HG02610 (cell line): ENCODE data around the gene MYO7A.

Source experiments
- ATAC-seq: cut with Tn5 transposase; IDR thresholded peaks from one replicate; pipeline ENCODE4 v1.9.1; 2021; ENCODE audit warnings: mild to moderate bottlenecking, moderate library complexity; ENCODE audit not compliant: unreplicated experiment

MYO7A gene

GRCh38 chr11:77196961-77197360 lies 68.9 kb downstream of the MYO7A start:
- no peak for ATAC-seq

- ATAC-seq, result no peak
Observed at GRCh38 chr11:77197626-77198320, 69.7 kb downstream of the MYO7A start.

GRCh38 chr11:77198440-77198849 lies 70.4 kb downstream of the MYO7A start:
- no peak for ATAC-seq

- ATAC-seq, result no peak
Observed at GRCh38 chr11:77199137-77199745, 71.2 kb downstream of the MYO7A start.

GRCh38 chr11:77200351-77201268 lies 72.6 kb downstream of the MYO7A start:
- ATAC-seq, result no peak

- no peak for ATAC-seq
Observed at GRCh38 chr11:77201370-77201769, 73.3 kb downstream of the MYO7A start.

GRCh38 chr11:77201991-77202841 lies 74.2 kb downstream of the MYO7A start:
- no peak for ATAC-seq

GRCh38 chr11:77202941-77203900 lies 75.2 kb downstream of the MYO7A start:
- no peak for ATAC-seq

GRCh38 chr11:77203901-77204753 lies 76.1 kb downstream of the MYO7A start:
- no peak for ATAC-seq

- ATAC-seq, result no peak
Observed at GRCh38 chr11:77204754-77205466, 76.9 kb downstream of the MYO7A start.

GRCh38 chr11:77205467-77206263 lies 77.6 kb downstream of the MYO7A start:
- ATAC-seq, result no peak

- ATAC-seq, result no peak
Observed at GRCh38 chr11:77206264-77207018, 78.4 kb downstream of the MYO7A start.

GRCh38 chr11:77207019-77207485 lies 79.0 kb downstream of the MYO7A start:
- no peak for ATAC-seq

GRCh38 chr11:77207618-77208313 lies 79.7 kb downstream of the MYO7A start:
- ATAC-seq, result no peak

GRCh38 chr11:77208535-77208934 lies 80.5 kb downstream of the MYO7A start:
- ATAC-seq, result no peak

GRCh38 chr11:77209663-77210062 lies 81.6 kb downstream of the MYO7A start:
- no peak for ATAC-seq
